Stimulated activated naive CD4-positive, alpha-beta T cell (primary cell): Measurements from ENCODE around the gene ACVR1.
"Not testable (repeated sequence)": the region's sequence is repeated elsewhere in the genome, so short reads cannot be mapped to it uniquely, and the experiment has no call there.

ENCODE experiments used
- DNase-seq, 6 experiments: peaks; one replicate each; lab custom pipeline; 2025; lab: John Stamatoyannopoulos, UW

The ACVR1 gene

DNA sequence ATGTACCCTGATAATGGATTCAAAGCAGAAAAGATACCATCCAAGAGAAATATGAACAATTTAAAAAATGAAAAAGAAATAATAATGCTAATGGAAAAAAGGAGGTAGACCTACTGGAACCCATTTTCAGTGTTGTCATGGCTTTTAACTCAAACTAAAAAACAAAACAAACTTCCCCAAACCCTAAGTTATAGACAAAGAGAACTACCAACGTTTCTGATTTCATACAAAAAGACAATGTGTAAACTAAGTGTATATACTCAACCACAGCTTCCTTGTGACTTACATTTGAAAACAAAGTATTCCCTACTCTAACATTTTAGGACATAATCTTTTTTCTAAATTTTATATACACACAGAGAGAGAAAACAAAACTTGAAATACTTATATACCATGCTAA, 45.9 kb downstream of the ACVR1 start:
- no peak for DNase-seq

DNA sequence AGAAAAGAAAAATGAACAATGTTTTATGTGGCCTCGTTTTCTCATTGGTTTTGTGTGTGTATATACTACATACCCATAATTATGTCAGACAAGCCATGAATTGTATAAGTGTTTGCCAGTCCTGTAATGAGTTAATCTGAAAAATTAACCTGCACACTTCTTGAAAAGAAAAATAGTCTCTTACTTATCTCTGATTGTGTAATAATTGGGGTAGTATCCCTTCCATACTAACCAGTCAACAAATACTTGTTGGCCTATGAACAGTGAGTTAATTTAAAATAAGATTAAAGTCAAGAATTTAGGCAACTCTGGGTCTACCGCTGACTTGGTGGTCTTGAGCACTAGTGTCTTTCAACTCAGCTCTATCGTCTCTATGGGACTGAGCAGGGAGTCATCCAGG, 48.8 kb downstream of the ACVR1 start:
- no peak for DNase-seq

DNA sequence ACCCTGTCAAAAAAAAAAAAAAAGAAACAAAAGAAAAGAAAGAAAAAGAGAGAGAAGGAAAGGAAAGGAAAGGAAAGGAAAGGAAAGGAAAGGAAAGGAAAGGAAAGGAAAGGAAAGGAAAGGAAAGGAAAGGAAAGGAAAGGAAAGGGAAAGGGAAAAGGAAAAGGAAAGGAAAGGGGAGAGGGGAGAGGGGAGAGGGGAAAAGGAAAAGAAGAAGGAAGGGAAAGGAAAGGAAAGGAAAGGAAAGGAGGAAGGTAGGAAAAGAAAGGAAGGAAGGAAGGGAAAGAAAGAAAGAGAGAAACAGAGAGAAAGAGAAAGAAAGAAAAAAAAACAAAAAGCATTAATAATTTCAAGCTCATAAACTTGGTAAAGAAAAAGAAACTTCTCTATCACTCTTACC, 49.5 kb downstream of the ACVR1 start:
- not testable (repeated sequence) for DNase-seq

DNA sequence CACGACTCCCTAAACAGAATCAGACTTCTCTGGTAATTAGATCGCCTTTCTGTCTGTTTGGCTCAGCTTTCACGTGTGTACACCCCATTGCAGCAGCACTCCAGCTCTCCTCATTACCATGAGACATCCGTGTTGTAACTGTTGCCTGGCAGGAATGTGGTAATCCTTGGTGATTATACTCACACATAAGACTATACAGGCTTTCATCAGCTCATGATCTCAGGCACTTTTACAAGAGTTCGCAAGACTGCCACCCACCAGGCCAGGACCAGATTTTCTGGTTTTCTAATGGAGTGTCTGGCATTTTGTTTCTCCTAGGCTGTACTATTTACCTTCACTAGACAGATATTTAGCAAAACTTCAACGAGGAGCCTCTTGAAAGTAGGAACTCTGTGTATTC, 50.2 kb downstream of the ACVR1 start:
- DNase-seq, result no peak

DNA sequence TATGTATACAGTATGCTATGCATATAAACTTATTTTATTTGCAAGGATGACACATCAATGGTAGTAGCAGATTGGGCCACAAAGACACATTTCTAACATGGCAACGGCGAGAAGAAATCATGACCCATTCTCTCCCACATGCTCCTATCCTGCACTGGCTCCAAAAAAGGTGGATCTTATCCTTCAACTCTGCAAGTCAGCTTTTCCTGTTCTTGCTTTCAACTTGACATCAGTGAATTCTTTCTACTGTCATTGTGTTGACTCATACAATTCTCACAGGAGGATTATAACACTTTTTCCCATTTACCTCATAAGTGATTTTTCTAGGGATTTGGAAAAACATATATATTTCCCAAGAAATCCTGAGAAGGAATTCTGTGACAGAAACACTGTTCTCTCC, 53.1 kb downstream of the ACVR1 start:
- no peak for DNase-seq

DNA sequence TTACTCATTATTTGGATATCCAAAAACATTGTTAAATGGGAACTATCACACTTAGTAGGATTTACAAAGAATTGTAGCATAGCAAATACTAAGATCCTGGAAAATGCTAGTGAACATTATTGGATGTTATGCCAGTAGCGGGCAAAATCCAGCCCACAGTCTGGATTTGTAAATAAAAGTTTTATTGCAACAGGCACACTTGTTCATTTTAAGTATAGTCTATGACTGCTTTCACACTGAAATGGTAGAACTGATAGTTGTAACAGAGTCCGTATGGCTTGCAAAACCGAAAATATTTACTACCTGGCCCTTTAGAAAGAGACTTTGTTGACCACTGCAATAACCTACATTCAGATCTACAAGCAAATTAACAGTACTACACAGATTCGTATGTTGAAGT, 53.6 kb downstream of the ACVR1 start:
- no peak for DNase-seq

DNA sequence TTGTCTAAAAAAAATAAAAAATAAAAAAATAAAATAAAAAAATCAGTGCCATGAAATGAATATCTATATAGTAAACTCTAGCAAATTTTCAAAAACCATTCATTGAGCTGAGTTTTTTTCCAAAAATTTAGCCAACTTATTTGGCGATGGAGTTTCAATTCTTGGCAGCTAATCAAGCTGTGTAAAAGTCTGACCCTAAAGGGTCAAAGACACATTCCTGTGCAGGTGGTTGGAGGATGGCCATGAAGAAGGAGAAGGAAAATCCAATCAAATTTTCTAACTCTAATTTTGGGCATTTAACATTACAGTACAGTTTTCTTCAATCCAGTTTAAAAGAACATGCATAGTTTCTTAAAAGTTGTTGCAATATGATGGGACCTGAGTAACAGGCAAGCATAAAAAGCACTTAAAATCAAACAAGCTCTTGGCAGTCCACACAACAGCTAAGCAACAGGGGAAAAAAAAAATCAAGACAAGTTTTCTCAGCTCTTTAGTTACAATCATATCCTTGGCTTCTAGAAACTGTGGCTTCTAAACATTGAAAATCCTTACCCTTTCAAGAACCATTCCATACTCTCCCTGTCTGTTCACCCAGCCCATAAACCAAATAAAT, 54.5 kb downstream of the ACVR1 start:
- no peak for DNase-seq

DNA sequence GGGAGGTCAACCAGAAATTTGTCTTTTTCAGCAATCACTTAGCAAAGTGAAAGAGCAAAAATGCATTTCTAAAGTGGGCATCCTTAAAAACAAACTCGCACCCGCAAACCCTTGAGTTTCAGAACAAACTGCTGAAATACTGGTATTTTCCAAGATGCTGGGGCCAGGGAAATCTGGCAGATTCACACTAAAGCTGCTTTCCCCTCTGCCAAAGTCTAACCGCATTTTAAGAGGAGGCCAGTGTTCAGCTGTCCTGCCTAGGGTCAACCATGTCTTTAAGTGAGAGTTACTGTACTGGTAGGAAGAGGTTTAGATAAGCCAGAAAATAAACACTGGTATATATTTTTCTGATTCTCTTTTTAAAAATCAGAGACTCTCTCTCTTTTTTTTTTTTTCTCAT, 55.9 kb downstream of the ACVR1 start:
- DNase-seq, result no peak

DNA sequence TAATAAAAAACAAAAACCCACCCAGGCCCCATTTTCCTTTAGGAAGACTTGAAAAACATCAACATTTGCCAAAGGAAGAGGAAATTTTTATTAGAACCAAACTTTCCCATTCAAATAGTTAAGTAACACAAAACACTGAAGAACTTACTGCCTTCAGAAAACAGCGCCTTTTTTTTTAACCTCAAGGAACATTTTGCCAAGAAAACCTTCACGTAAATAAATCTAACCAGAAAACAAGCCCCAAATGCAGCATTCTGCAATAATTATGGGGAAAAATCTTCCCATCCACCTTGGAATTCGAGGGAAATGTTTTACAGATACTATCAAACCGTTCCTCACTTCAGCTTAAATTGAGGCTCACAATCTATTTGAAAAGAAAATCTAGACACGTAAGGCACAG, 56.4 kb downstream of the ACVR1 start:
- no peak for DNase-seq

DNA sequence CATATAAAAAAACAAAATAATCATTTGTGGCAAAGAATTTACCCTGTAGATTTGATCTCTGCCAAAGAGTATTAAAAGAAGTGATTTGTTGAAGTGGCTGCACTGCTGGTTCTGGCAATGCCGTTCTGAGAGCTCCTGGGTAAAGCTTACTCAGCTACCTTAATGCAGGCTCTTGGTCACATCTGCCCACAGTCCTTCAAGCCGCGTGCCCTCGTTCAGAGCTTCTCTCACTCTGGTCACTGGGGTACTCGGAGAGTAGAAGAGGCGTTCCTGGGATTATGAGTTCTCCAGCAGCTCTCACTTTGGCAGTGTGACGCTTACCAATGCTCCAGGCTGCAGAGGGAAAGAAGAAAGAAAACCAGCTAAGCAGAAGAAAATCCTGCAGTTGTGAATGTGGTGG, 57.9 kb downstream of the ACVR1 start:
- no peak for DNase-seq

DNA sequence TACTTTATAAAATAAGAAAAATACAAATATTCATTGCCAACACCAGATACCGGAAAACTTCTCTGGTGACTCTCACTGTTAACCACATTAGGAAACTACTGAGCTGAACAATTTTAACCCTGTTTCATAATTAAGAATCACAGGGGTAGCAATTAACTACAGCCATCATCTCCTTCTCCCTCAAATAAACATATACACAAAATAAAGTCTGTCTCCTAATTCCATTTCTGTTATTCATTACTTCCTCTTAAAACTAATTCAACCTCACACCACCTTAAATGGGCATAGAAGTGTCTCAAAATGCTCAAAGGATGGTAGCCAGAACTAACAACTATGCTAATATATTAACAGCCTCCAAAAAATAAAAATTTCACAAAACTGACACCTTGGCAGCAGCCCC, 60.7 kb downstream of the ACVR1 start:
- DNase-seq, result no peak

DNA sequence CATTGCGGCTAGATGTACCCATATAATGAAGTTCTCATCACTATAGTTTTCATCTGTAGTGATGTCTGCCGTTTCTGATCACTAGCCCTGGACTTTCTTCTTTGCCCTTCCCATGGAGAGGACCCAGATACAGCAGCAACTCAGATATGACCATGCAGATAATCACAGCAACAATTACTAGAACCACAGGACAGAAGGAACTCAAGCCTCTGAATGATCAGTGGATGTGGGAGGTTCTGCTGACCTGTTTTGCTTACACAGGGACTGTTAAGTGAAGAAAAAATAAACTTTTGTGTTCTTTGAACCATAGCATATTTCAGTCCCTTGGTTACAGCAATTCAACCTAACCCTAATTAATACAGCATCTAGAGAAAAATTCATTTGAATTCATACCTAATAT, 62.7 kb downstream of the ACVR1 start:
- no peak for DNase-seq

DNA sequence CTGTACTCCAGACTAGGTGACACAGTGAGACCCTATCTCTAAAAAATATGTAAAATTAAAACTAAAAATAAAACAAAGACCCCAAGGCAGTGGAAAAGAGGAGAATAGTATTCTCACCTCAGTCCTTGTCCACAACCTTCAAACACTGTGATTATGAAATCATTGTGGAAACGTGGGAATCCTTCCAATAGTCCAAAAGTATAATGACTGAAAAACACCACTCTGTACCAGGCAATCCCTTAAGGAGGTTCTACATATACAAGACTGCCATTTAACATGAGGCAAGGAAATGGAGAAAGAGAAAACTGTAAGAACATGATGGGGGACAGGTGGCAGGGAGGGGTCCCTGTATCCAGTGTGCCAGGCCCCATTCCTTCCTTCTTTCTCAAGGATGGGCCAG, 66.1 kb downstream of the ACVR1 start:
- no peak for DNase-seq

DNA sequence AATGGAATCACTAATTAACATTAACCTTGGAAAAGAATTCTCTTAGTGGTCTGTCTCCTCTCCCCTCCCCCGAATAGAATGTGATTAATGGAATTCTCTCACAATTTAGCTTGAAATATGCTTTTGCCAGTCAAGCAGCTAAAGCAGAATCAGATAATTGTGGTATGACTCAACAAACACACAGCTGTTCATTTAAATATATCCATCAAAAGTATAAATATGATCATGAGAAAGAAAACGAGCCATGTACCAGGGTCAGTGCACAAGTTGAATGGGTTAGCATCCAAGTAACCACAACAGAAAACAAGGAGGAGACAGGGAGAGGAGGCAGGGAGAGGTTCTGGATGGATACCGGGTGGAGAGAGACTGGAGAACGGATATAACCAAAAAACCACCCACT, 66.9 kb downstream of the ACVR1 start:
- DNase-seq, result no peak

DNA sequence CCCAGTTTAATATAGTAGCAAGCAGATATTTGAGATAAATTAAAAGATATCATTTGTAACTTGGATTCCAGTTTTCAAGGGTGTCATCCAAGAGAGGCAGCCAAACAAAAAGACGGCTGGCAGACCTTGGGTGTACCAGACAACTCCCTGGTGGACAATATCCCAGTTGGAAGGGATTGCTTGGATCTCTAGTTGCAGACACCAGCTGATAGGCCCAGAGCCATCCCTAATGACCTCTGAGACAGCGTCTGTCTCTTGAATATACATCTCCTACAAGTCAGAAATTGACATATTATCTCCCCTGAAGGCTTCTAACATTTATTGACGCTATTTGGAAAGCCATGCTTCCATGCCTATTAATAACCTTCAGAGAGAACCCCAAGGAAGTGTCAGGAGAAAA, 67.7 kb downstream of the ACVR1 start:
- DNase-seq, result no peak

DNA sequence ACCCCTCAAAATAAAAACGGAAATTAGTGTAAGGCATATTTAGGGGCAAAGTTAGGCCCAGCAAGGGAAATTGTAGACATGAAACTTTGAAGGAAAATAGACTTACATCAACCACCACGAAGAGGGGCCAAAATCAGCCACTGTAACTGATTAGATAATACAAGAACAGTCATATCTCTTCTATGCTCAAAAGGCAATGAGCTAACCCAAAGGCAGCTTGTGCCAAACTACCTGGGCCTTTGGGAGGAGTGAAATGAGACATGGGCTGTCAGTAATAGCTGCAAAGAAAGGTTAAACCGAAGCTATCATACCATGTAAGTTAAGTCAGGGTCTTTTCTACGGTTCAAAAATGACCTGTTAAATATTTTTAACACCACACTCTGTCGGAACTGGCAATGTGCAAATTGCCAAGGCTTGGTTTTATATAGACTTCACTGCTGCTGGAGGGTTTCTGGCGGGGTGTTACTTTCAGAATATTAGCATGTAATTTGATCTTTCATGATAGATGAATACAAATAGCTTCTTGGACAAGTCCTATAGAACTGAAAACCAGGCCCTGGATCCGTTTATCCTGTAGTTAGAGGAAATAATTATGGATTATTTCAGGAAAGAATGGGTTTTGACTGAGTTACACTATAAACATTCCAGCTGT, 69.6 kb downstream of the ACVR1 start:
- DNase-seq, result no peak

DNA sequence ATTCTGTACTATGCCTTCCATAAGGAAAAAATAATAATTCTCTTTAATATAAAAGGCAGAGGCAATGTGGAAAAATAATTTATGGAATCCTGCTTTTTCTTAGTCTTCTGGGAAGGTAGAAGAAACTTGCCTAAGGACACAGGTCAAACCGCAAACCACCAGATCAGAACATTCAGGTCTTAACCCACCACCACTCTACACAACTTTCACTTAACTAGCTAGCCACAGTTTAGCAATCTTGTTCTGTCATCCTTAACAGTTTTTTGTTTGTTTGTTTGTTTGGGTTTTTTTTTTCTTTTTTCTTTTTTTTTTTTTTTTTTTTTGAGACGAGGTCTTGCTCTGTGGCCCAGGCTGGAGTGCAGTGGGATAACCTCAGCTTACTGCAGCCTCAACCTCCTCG, 70.6 kb downstream of the ACVR1 start:
- DNase-seq, result no peak

DNA sequence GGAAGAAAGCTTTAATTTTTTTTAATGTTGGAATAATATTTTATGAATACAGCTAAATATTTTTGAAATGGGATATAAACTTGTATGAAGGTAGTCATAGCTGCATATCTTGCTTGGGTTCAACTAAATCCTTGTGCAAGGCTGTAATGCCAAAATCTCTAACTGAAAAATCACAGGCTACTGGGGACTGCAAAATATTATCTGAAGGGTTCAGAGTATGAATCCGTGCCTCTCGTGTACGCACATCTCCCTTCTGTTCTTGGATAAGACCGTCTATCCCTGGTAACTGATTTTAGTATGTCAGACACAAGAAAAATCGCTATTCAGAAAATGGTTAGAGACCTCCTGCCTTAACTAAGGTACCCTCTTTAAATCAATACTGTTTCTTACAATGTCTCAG, 71.8 kb downstream of the ACVR1 start:
- no peak for DNase-seq

DNA sequence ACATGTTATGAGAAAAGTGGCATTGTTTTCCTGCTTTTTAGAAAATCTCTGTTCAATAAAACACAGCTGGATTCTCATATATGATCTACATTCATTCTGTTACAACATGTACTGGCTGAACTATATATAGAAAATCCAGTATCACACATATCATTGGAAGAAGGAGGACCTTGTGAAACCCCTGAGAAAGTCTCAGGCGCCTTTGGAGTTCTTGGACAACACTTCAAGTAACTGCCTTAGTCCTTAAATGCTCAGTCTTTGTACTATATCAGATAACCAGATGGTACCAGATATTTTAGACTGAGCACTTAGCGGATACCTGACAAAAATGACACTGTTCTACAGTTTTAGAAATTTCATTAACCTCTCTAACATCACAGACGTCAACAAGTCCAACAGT, 72.2 kb downstream of the ACVR1 start:
- no peak for DNase-seq

DNA sequence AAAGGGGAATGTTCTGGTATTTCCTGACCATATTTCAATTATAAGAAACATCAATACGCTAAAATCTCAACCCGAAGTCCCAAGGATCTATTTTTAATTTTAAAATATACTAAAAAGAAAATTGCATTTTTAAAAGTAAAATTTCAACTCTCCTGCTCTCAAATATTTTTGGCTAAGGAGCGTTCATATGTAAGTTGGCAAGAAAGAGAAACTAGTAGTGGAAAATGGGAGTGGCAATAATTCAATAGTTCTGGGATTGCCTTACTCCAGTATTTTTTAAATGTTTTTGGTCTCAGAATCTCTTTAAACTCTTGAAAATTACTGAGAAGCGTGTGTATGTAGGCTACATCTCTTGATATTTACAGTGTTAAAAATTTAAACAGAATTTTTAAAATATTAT, 72.7 kb downstream of the ACVR1 start:
- DNase-seq, result no peak

DNA sequence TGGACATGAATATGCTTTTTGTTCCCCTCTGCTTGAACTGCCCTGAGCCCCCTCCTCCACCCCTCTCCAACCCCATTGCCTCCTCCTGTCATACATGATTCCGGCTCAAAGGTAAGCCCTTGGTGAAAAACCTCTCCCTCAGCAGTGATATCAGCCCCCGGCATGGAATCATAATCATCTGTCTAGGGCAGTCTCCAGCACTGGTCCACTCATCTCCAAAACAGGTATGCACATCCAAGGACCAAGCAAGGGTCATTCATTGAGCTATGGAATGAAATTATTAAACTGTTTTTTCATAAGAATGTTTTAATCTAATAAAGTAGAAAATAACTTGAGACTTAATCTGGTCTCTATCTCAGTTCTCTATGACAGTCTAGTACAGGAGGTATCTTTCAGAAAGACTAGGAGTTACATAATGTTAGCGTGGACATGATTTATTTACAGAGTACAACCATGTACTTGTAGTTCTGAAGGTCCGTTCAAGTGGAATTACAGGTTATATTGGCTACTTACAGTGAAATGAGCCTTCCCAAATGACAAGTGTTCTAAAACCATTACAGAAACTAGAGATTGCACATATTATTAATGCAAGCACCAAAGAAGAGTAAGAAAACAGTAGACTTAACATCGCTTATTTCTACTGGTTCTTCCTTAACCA, 75.2 kb downstream of the ACVR1 start:
- DNase-seq, result no peak

DNA sequence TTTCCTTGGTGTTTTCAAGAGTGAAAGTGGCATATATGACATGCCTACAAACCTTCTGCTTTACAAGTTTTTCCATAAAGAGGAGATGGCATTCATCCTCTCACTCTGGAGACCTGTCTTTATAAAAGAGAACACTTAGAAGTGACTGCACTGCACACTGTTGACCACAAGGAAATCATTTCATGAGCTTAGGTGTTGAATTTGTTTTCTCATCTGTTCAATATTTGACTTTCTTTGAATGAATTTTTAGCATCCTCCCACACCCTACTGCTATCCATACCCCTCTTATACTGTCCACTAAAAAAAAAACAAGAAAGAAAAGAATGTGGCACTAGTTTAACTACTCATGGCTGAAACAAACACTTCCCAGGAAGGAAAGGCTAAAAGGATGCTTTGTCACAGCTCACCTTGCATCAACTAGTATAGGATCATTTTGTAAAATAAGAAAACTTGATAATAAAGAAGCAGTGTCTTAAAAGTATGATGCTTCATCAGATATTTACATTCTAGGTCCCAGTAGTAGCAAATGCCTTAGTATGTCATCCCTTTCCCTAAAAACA, 83.0 kb downstream of the ACVR1 start:
- no peak for DNase-seq

DNA sequence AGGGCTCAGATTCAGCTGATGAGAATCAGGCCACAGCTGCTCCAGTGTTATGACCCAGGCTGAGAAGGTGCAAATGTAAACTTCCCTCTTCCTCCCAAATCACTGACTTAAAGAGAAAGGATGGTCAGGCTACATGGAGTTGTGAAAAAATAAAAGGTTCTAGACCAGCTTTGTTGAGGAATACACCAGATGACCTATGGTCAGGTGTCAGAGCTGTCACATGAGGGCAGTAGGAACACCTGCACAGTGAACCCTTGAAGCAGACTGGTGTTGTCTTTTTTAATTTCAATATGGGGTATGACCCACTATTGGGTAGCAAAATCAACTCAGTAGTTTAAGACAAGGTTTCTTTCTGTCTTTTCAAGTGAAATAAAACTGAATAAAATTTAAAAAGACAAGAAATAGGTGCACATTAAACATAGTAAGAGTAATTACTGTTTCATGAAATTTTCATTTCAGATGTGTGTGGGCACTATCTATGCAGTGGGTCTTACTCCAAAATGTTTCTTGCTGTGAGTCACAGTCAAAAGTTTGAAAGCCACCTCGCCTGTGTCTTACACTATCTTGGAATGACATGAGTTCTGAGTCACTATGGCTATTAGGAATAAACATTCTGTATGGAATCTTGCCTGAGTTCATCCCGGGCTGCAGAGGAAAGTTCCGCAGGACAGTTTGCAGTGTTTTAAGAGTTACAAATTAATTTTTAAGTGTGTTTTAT, 83.6 kb downstream of the ACVR1 start:
- DNase-seq, result no peak
